Measurements from ENCODE around the gene HSPG2. TPM values are rescaled to one million over a fixed set of nuclear protein-coding genes. Genes with fewer than 3 reads are reported as not detected.

Gene HSPG2
- total and polyA plus RNA-seq, 2 donors (not counting 1 experiment from before 2014, with no cell fraction given) = 2.0 to 4.5 TPM

DNA sequence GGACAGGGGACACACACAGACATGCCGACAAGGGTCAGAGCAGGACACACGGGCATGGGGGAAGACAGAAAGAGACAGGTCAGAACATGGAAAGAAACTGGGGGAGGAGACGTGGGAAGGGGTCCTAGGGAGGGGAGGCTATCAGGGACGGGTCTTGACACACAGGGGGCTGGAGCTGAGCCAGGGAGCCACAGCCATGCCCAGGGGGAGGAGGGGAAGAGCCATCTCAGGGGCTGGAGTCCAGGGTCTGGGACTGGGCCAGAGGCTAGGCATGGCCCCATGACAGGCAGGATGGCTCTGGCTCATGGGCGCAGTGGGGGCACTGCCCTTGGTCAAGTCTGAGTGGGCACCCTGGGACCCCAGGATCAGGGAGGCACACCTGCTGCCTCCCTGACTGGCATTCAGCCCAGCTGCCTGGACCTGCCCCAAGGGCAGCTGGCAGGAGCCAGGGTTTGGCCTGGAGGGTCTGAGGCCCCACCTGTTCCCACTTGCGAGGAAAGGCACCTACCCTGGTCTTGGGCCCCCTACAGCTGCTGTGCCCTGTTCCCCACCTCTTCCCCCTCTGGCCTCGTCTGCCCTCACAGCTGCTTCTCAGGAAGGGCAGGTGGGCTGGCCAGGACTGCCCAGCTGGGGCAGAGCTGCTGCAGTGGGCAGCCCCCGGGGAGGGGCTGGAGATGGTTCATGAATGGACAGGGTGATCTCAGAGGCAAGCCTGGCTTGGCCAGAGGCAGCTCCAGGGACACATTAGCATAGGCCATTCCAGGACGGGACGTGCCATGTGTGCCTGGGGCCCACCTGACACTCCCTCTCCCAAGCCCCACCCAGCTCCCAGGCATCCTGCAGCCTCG is 42.9 kb downstream of the HSPG2 start:
- H3K36me3 ChIP-seq (replicated peaks in 1 of 2; ENCODE audit: control extremely low read depth in 1 of 2, control insufficient read depth in 1 of 2, extremely low read depth in 1 of 2, insufficient read depth in 2 of 2, low read length in 1 of 2) = no peaks in the 10 kb centered on the region
- no peak overlapping the region for H3K4me2 ChIP-seq (replicated peaks; ENCODE audit: low read depth, low read length, poor library complexity, severe bottlenecking)
- Mint-ChIP-seq H3K27me3 (peaks cover 1% of the 10 kb centered on the region), H3K27ac (no peak overlapping the region), H3K9me3 (ENCODE audit: insufficient read depth) (no peaks in the 10 kb centered on the region), H3K4me1 (no peaks in the 10 kb centered on the region), H3K4me3 (no peak overlapping the region)
- no peak overlapping the region for H3K27ac ChIP-seq (ENCODE audit: low read length in 2 of 2)
- CTCF ChIA-PET = no interaction called here
- H2AFZ ChIP-seq (ENCODE audit: insufficient read depth, low read depth, low read length, poor library complexity, severe bottlenecking) = no peak overlapping the region
- H3K9me3 ChIP-seq (ENCODE audit: control extremely low read depth in 1 of 3, control insufficient read depth in 2 of 3, insufficient read depth in 1 of 3, low read length in 2 of 3) = no peaks in the 10 kb centered on the region
- TF ChIP-seq EZH2 (IDR thresholded peaks at IDR 0.05; ENCODE audit: borderline replicate concordance, insufficient read depth, low read depth, low read length, poor library complexity, severe bottlenecking) (no peak), CTCF (IDR thresholded peaks at IDR 0.05) (no peak)
- no peaks in the 10 kb centered on the region for H3K4me1 ChIP-seq (ENCODE audit: control insufficient read depth in 2 of 2, insufficient read depth in 2 of 2, low read length in 2 of 2)
- POLR2A ChIA-PET = no interaction called here
- no peak for DNase-seq
- H4K20me1 ChIP-seq (ENCODE audit: control insufficient read depth, insufficient read depth, low read length, poor library complexity, severe bottlenecking) = no peaks in the 10 kb centered on the region
- 87% methylated on average over 10 of the region's 11 CpGs for WGBS (ENCODE audit: insufficient coverage)
- intact Hi-C loops (cut with micrococcal nuclease) = no loop called here
- ATAC-seq (ENCODE audit: low read depth) = no peak
- no peaks in the 10 kb centered on the region for H3K79me2 ChIP-seq (ENCODE audit: control insufficient read depth, insufficient read depth, low read length)
- H3K27me3 ChIP-seq (replicated peaks in 1 of 4; ENCODE audit: control extremely low read depth in 1 of 4, control insufficient read depth in 3 of 4, insufficient read depth in 4 of 4, low read length in 3 of 4) = no peaks in the 10 kb centered on the region
- H3K9ac ChIP-seq (ENCODE audit: low read length) = no peak overlapping the region
- no peak overlapping the region for H3K4me3 ChIP-seq (ENCODE audit: control extremely low read depth in 1 of 5, extremely low read depth in 1 of 5, insufficient read depth in 1 of 5, low read depth in 2 of 5, low read length in 4 of 5)

GRCh38 chr1:21893046-21893805 is 43.9 kb downstream of the HSPG2 start:
- WGBS (ENCODE audit: insufficient coverage) = 90% methylated on average over 14 of the region's 14 CpGs
- Mint-ChIP-seq H3K9me3 (ENCODE audit: insufficient read depth) (no peaks in the 10 kb centered on the region), H3K4me1 (no peaks in the 10 kb centered on the region), H3K27ac (no peak overlapping the region), H3K27me3 (no peaks in the 10 kb centered on the region), H3K4me3 (no peak overlapping the region)
- Histone ChIP-seq H4K20me1 (ENCODE audit: control insufficient read depth, insufficient read depth, low read length, poor library complexity, severe bottlenecking) (no peaks in the 10 kb centered on the region), H3K79me2 (ENCODE audit: control insufficient read depth, insufficient read depth, low read length) (no peaks in the 10 kb centered on the region), H3K4me3 (ENCODE audit: control extremely low read depth in 1 of 5, extremely low read depth in 1 of 5, insufficient read depth in 1 of 5, low read depth in 2 of 5, low read length in 4 of 5) (no peak overlapping the region), H3K4me1 (ENCODE audit: control insufficient read depth in 2 of 2, insufficient read depth in 2 of 2, low read length in 2 of 2) (no peaks in the 10 kb centered on the region), H3K9me3 (ENCODE audit: control extremely low read depth in 1 of 3, control insufficient read depth in 2 of 3, insufficient read depth in 1 of 3, low read length in 2 of 3) (no peaks in the 10 kb centered on the region), H3K27ac (ENCODE audit: low read length in 2 of 2) (no peak overlapping the region), H3K4me2 (replicated peaks; ENCODE audit: low read depth, low read length, poor library complexity, severe bottlenecking) (no peak overlapping the region), H3K36me3 (replicated peaks in 1 of 2; ENCODE audit: control extremely low read depth in 1 of 2, control insufficient read depth in 1 of 2, extremely low read depth in 1 of 2, insufficient read depth in 2 of 2, low read length in 1 of 2) (no peaks in the 10 kb centered on the region), H3K27me3 (replicated peaks in 1 of 4; ENCODE audit: control extremely low read depth in 1 of 4, control insufficient read depth in 3 of 4, insufficient read depth in 4 of 4, low read length in 3 of 4) (no peaks in the 10 kb centered on the region), H2AFZ (ENCODE audit: insufficient read depth, low read depth, low read length, poor library complexity, severe bottlenecking) (no peak overlapping the region), H3K9ac (ENCODE audit: low read length) (no peak overlapping the region)
- TF ChIP-seq EZH2 (IDR thresholded peaks at IDR 0.05; ENCODE audit: borderline replicate concordance, insufficient read depth, low read depth, low read length, poor library complexity, severe bottlenecking) = no peak
- no peak for TF ChIP-seq CTCF (IDR thresholded peaks at IDR 0.05)
- ChIA-PET CTCF (no interaction called here), POLR2A (no interaction called here)
- ATAC-seq (ENCODE audit: low read depth) = no peak
- intact Hi-C loops (cut with micrococcal nuclease) = no loop called here
- no peak for DNase-seq

Data from B cell (primary cell).